Fibroblast of lung (primary cell): ENCODE data around the gene TFF2. TPM values are rescaled to one million over a fixed set of nuclear protein-coding genes. Genes with fewer than 3 reads are reported as not detected.

ENCODE experiments used
- DNase-seq, 2 donors: peaks; one replicate each; pipeline versions ENCODE4 v3.0.0 to v3.0.0-alpha.2; 2010; ENCODE audit warnings: low read depth in 2 of 2
- H2AFZ ChIP-seq: 2 replicates; pipeline ENCODE4 v1.5.1; 2012; ENCODE audit warnings: low read length, control low read depth, inconsistent platforms
- H3K27ac ChIP-seq: 2 replicates; pipeline ENCODE4 v1.5.1; 2011; ENCODE audit warnings: low read length, control low read depth; ENCODE audit not compliant: insufficient read depth
- H3K27me3 ChIP-seq: 2 replicates; pipeline ENCODE4 v1.5.1; 2011; ENCODE audit warnings: mild to moderate bottlenecking, low read length; ENCODE audit not compliant: control insufficient read depth, insufficient read depth
- H3K36me3 ChIP-seq: 2 replicates; pipeline ENCODE4 v1.5.1; 2011; ENCODE audit warnings: low read length; ENCODE audit not compliant: control insufficient read depth, insufficient read depth
- H3K4me1 ChIP-seq: 2 replicates; pipeline ENCODE4 v1.5.1; 2011; ENCODE audit warnings: low read length; ENCODE audit not compliant: control insufficient read depth, insufficient read depth; ENCODE audit errors: extremely low read depth
- H3K4me2 ChIP-seq: 2 replicates; pipeline ENCODE4 v1.5.1; 2011; ENCODE audit warnings: low read length, control low read depth; ENCODE audit not compliant: insufficient read depth; ENCODE audit errors: extremely low read depth
- H3K4me3 ChIP-seq, 4 experiments: fragments of 200-600 bp in 1 of 4; sonication (generic) in 1 of 4; replicated peaks in 1 of 4; 2 replicates each; pipeline ENCODE4 v1.5.1; 2011 to 2016; ENCODE audit warnings: low read length in 4 of 4, low read depth in 3 of 4, mild to moderate bottlenecking in 3 of 4, control low read depth in 2 of 4, inconsistent platforms in 1 of 4, mixed read lengths in 1 of 4; ENCODE audit not compliant: insufficient read depth in 1 of 4; ENCODE audit errors: control extremely low read depth in 1 of 4
- H3K79me2 ChIP-seq: 2 replicates; pipeline ENCODE4 v1.5.1; 2012; ENCODE audit warnings: mild to moderate bottlenecking, low read length, inconsistent platforms; ENCODE audit not compliant: control insufficient read depth, insufficient read depth
- H3K9ac ChIP-seq: 2 replicates; pipeline ENCODE4 v1.5.1; 2011; ENCODE audit warnings: mild to moderate bottlenecking, low read length, control low read depth; ENCODE audit not compliant: insufficient read depth
- H3K9me3 ChIP-seq: 2 replicates; pipeline ENCODE4 v1.5.1; 2012; ENCODE audit warnings: low read depth, low read length; ENCODE audit not compliant: control insufficient read depth, insufficient read depth
- H4K20me1 ChIP-seq: 2 replicates; pipeline ENCODE4 v1.5.1; 2011; ENCODE audit warnings: low read length; ENCODE audit not compliant: control insufficient read depth, insufficient read depth; ENCODE audit errors: extremely low read depth
- EZH2 ChIP-seq: IDR thresholded peaks from 2 replicates; pipeline ENCODE4 v1.5.1; 2012; ENCODE audit warnings: low read length, control low read depth, mild to moderate bottlenecking; ENCODE audit errors: missing control alignments
- polyA plus RNA-seq, 2 donors: library from polyadenylated mRNA; depleted of rRNA in 1 of 2; stranded (reverse) in 1 of 2; unstranded in 1 of 2; fragments of >200 nt; gene quantifications; 2 replicates each; pipeline ENCODE4 v1.2.1, GENCODE V29; 2011 to 2012; ENCODE audit warnings: missing spikeins in 1 of 2
- total RNA-seq: library from RNA; depleted of rRNA; stranded (reverse); fragments of >200 nt; gene quantifications from 2 replicates; pipeline ENCODE4 v1.2.1, GENCODE V29; 2014
- TF ChIP-seq, protein P1 (sequence below), 2 donors: IDR thresholded peaks in 1 of 2; conservative IDR thresholded peaks in 1 of 2; 1 replicate in 1 of 2; 2 replicates in 1 of 2; pipeline ENCODE4 v1.5.1; 2011 to 2012; ENCODE audit warnings: low read length in 2 of 2, control low read depth in 1 of 2, inconsistent platforms in 1 of 2, low read depth in 1 of 2, mild to moderate bottlenecking in 1 of 2

The TFF2 gene
- total and polyA plus RNA-seq, 2 donors (not counting 1 experiment from before 2014, with no cell fraction given), result not detected

DNA sequence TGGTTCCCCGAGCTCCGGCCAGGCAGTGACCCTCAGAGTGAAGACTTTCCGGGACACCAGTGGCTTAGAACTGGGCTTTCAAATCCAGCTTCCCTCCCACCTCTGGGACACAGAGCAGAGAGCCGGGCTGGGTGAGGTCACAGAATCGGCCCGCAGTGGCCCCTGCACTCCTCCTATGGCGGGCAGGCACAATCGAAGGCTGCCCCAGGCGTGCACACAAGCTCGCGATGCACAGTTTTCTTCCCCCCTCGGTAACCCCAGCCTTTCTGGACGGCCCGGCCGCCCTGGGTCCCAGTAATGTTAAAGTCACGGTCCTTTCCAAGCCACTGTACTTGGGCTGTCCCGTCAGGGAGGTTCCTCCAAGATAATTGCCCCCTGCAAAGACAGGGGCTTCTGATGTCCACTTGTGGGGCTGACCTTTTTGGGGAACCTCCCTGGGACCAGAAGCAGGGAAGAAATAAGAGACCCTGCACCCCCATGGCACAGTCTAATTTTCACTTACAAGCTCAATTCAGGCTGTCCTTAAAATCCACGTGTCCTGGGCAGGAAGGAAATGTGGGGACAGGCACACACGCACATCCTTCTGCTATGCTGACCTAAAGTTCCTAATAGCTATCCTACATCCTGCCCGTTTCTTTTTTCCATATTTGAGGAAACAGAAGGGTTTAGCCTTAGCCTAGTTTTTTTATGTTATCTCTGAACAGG, 49.3 kb downstream of the TFF2 start:
- Histone ChIP-seq H3K4me2 (no peak overlapping the region), H3K4me3 (no peak overlapping the region), H4K20me1 (no peaks in the 10 kb centered on the region), H3K9ac (no peak overlapping the region), H2AFZ (no peak overlapping the region), H3K79me2 (no peaks in the 10 kb centered on the region), H3K27me3 (no peaks in the 10 kb centered on the region), H3K4me1 (no peaks in the 10 kb centered on the region), H3K9me3 (no peaks in the 10 kb centered on the region), H3K36me3 (no peaks in the 10 kb centered on the region), H3K27ac (no peak overlapping the region)
- no peak for DNase-seq
- TF ChIP-seq, protein P1, sequence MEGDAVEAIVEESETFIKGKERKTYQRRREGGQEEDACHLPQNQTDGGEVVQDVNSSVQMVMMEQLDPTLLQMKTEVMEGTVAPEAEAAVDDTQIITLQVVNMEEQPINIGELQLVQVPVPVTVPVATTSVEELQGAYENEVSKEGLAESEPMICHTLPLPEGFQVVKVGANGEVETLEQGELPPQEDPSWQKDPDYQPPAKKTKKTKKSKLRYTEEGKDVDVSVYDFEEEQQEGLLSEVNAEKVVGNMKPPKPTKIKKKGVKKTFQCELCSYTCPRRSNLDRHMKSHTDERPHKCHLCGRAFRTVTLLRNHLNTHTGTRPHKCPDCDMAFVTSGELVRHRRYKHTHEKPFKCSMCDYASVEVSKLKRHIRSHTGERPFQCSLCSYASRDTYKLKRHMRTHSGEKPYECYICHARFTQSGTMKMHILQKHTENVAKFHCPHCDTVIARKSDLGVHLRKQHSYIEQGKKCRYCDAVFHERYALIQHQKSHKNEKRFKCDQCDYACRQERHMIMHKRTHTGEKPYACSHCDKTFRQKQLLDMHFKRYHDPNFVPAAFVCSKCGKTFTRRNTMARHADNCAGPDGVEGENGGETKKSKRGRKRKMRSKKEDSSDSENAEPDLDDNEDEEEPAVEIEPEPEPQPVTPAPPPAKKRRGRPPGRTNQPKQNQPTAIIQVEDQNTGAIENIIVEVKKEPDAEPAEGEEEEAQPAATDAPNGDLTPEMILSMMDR (conservative IDR thresholded peaks at IDR 0.05 in 1 of 2, IDR thresholded peaks at IDR 0.05 in 1 of 2; ENCODE audit: low read depth in 1 of 2, low read length in 2 of 2), result no peak
- no peak for TF ChIP-seq EZH2

DNA sequence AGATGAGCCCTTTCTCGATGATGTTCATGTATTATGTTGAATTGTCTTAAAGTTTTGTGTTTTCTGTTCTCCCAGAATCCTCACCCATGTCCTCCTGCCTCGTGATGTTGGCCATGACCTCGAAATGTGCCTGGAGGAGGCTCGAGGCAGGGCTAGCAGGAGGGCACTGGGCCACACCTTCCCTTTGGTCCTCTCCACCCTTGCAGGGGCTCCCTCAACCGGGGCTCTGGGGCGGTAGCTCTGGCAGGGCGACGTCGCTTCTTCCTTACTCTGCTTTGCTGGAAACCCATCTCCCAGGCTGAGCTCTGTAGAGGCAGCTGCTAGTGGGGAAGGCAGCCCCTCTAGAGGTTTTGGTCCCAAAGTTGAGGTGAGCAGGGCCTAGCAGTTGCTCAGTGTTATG, 49.8 kb downstream of the TFF2 start:
- Histone ChIP-seq H3K27ac (no peak overlapping the region), H3K27me3 (no peaks in the 10 kb centered on the region), H3K9ac (no peak overlapping the region), H3K79me2 (no peaks in the 10 kb centered on the region), H2AFZ (no peak overlapping the region), H3K4me2 (no peak overlapping the region), H3K4me1 (no peaks in the 10 kb centered on the region), H4K20me1 (no peaks in the 10 kb centered on the region), H3K4me3 (no peak overlapping the region), H3K9me3 (no peaks in the 10 kb centered on the region), H3K36me3 (no peaks in the 10 kb centered on the region)
- no peak for DNase-seq
- no peak for TF ChIP-seq EZH2
- TF ChIP-seq, protein P1 (conservative IDR thresholded peaks at IDR 0.05 in 1 of 2, IDR thresholded peaks at IDR 0.05 in 1 of 2; ENCODE audit: low read depth in 1 of 2, low read length in 2 of 2), result no peak

- TF ChIP-seq, protein P1 (conservative IDR thresholded peaks at IDR 0.05 in 1 of 2, IDR thresholded peaks at IDR 0.05 in 1 of 2; ENCODE audit: low read depth in 1 of 2, low read length in 2 of 2), result no peak
- no peak for TF ChIP-seq EZH2
- H3K27me3 ChIP-seq, result no peaks in the 10 kb centered on the region
Observed at GRCh38 chr21:42300045-42300583, 50.7 kb downstream of the TFF2 start.

More at GRCh38 chr21:42300045-42300583, 50.7 kb downstream of the TFF2 start:
- no peaks in the 10 kb centered on the region for H4K20me1 ChIP-seq
- no peaks in the 10 kb centered on the region for H3K4me1 ChIP-seq
- H3K27ac ChIP-seq, result no peak overlapping the region
- no peak for DNase-seq
- no peaks in the 10 kb centered on the region for H3K79me2 ChIP-seq
- H3K36me3 ChIP-seq, result no peaks in the 10 kb centered on the region
- H3K4me3 ChIP-seq, result no peak overlapping the region
- no peak overlapping the region for H3K4me2 ChIP-seq
- H3K9ac ChIP-seq, result no peak overlapping the region
- H3K9me3 ChIP-seq, result no peaks in the 10 kb centered on the region
- no peak overlapping the region for H2AFZ ChIP-seq
